ENCODE data around the gene NEUROD4.

DNA sequence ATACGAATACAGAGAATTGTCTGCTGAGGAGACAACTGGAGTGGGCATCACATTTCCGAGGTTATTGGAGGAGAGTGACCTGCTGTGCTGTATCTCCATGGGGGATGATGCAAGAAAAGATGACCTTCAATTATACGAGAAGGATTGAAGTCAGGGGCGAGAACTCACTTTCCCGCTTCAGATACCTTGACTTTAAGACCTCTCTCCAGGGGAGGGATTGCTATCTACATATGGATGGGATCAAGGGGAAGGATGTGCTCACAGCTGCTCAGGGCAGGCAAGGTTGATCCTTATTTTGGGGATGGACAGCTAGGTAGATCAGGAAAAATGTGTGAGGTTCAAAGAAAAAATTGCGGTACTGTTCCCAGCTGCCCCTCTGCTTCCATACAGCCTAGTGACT is 24.4 kb downstream of the NEUROD4 start:
- TF ChIP-seq, protein P1, sequence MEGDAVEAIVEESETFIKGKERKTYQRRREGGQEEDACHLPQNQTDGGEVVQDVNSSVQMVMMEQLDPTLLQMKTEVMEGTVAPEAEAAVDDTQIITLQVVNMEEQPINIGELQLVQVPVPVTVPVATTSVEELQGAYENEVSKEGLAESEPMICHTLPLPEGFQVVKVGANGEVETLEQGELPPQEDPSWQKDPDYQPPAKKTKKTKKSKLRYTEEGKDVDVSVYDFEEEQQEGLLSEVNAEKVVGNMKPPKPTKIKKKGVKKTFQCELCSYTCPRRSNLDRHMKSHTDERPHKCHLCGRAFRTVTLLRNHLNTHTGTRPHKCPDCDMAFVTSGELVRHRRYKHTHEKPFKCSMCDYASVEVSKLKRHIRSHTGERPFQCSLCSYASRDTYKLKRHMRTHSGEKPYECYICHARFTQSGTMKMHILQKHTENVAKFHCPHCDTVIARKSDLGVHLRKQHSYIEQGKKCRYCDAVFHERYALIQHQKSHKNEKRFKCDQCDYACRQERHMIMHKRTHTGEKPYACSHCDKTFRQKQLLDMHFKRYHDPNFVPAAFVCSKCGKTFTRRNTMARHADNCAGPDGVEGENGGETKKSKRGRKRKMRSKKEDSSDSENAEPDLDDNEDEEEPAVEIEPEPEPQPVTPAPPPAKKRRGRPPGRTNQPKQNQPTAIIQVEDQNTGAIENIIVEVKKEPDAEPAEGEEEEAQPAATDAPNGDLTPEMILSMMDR (IDR thresholded peaks at IDR 0.05) = no peak
- TF ChIP-seq POLR2A (IDR thresholded peaks at IDR 0.05) = no peak

All from esophagus squamous epithelium (tissue), 4 donors.